ENCODE measurements around the gene SETD7.
"Not testable (repeated sequence)": the region's sequence is repeated elsewhere in the genome, so short reads cannot be mapped to it uniquely, and the experiment has no call there.

The SETD7 gene

GRCh38 chr4:139461022-139461628 is 94.9 kb downstream of the SETD7 start:
- no peak for DNase-seq

DNA sequence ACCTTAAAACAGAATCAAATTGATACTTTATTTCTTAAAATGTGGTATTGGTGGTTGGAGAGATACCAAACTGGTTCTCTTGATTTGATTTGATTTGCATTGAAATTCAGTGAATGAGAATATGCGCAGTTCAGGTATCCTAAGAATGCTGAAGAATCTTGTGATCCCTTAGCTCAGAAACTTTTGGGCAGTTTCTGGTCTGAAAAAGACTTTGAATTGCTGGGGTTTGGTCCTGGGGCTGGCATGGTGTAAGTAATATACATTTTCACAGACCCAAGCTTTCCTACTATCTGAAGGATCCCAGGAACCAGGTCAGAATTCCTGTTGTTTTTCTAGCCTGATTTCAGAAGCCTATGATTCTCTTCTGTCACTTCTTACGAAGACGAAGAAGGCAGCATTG is 95.5 kb downstream of the SETD7 start:
- DNase-seq: no peak

DNA sequence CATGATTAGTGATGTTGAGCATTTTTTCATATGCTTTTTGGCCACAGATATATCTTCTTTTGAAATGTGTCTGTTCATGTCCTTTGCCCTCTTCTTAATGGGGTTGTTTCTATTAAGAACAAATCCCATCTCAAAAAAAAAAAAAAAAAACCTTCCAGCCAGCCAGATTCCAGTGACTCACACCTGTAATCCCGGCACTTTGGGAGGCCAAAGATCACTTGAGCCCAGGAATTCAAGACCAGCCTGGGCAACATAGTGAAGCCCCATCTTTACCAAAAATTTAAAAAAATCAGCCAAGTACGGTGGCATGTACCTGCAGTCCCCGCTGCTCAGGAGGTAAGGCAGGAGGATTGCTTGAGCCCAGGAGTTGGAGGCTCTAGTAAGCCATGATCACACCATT is 97.0 kb downstream of the SETD7 start:
- no peak for DNase-seq

DNA sequence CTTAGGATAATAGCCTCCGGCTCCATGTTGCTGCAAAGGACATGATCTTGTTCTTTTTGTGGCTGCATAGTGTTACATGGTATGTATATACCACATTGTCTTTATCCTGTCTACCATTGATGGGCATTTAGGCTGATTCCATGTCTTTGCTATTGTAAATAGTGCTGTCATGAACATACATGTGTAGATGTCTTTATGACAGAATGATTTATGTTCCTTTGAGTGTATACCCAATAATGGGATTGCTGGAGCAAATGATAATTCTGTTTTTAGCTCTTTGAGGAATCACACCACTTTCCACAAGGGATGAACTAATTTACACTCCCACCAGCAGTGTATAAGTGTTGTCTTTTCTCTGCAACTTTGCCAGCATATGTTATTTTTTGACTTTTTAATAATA is 97.5 kb downstream of the SETD7 start:
- no peak for DNase-seq

DNA sequence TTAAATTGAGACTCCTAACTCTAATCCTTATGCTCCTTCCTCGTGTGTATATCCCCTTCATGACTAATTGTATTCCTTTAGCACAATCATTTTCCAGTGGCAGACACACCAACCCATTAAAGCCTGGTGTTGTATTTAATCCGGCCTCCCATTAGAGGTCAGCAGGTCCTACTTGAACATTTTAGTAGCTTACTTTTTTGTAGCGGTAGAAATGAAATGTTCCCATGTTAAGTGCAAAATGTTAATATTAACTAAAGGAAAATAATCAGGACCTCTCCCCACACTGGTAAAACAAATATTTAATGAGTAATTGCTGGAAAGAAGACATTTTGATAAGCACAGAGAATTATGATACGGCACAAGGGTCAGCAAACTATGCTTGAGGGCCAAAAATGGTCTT is 98.7 kb downstream of the SETD7 start:
- DNase-seq: no peak

DNA sequence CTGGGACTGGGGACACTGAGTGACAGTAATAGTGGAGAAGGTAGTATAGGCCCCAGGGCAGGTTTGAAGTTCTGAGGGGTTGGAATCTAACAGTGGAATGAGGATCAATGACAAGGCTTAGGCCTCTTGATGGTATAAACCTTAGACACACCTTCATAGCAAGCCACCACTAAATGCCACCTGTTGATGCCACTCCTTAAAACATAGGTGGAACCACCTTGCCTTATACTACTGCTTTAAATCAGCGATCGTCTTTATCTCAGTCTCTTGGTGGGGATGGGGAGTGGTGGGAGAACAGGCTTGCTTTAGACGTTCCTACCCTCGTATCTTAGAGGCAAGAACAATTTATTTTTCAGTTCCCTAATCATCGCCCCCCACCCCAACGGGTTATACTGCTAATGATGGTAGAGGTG is 100.9 kb downstream of the SETD7 start:
- no peak for DNase-seq

DNA sequence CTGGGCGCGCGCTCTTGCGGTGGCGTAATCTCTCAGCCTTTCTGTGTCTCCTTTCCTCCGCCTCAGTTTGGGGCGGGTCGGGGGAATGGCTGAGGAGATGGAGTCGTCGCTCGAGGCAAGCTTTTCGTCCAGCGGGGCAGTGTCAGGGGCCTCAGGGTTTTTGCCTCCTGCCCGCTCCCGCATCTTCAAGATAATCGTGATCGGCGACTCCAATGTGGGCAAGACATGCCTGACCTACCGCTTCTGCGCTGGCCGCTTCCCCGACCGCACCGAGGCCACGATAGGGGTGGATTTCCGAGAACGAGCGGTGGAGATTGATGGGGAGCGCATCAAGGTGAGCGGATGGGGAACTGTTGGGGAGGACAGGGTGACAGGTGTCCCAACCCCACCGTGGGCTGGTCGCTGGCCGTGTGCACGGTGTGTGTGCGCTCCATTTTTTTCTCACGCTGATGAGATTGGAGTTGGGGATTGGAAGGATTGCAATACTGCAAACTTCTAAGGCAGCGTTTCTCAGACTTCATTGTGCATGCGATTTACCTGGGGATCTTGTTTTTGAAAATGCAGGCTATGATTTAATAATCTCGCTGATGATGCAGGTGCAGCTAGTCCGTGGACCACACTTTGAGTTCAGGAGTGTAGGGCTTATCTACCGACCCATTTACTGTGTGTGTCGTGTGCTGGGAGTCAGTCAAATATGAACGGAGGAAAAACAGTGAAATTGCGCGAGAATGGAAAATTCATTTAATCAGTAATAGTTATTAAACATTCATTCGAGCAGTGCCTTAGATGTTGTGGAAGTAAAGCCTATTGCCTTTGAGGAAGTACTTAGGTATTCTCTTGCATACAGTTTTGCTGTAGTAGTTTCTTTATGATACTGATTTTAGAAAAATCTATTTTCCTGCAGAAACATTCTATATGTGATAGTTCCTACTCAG is 101.6 kb downstream of the SETD7 start, which contains the start of gene RAB33B:
Gene RAB33B, plus strand, starts transcription at position 11 of the 935 bp plus-strand sequence. Its CDS starts 75 bp downstream, at position 86.
- DNase-seq: no peak

DNA sequence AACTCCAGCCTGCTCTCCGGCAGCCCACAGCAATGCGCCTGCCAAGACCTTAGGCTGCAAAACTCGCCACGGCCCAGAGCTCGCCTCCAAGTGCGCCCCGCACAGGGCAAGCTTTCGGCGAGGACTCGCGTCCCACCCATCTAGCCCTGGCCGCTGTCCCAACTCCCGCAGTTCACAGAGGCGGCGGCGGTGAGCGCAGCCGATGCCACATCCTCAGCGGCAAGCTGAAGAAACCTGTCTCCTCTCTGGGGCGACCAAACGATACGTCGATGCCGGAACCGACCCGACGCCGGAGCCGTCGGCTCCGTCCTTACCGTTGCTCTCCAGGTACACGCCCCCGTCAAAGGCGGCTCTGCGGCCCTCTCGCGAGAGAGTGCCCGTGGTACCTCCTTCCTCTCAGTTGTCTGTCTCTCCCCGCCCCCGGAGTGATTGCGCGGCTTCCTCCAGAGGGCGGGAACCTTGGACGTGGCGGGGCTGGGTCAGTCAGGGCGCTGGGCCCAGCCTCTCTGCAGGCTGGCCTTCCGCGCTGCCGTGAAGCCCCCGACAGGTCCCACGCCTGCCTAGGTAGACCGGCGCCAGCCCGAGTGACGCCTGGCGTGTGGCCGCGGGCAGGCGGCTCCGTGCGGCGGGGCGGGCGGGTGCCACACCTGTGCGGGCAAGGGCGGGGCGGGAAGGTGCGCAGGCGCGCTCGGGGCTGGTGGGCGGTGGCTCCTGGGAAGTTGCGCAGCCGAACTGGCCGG is 102.5 kb downstream of the SETD7 start:
- peak; percentile 98 for DNase-seq

- DNase-seq: peak; percentile 80
Observed at GRCh38 chr4:139453041-139453370, 103.0 kb downstream of the SETD7 start.

DNA sequence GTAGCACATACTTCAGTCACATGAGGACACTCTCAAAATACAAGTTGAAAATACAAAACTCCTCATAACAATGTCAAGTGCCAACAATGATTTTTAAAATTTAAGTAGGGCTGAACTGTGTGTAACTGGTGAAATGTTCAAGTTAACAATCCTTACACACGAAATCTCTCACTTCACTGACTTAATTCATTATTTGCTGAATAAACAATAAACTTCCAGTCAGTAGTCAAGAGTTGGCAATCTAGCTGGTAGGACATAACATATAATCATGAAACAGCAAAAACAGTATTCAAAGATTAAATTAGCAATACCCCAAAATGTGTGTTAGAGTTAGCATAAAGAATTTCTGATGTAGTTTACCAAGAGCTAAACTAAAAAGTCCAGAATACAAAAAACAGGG is 104.0 kb downstream of the SETD7 start:
- DNase-seq: no peak

DNA sequence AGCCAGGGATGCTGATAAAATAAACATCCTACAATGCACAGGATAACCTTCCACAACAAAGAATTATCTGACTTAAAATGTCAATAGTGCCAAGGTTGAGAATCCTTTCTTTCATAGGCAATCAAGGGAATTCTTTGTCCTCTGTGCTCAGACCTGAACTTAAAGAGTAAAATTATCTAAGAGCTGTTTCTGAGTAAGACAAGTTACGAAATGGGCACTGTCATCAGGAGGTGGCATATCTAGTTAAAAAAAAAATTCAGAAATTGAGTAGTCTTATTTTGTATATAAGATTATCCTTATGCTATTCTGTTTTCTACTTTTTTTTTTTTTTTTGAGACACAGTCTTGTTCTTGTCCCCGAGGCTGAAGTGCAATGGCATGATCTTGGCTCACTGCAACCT is 105.4 kb downstream of the SETD7 start:
- DNase-seq: no peak

GRCh38 chr4:139447078-139447477 is 108.9 kb downstream of the SETD7 start:
- DNase-seq: not testable (repeated sequence)
